NCI-H2227 treated with DMSO at 0.1 percent for 48 hours (cell line): ENCODE data around the gene CHRFAM7A.
"Not testable (repeated sequence)": the region's sequence is repeated elsewhere in the genome, so short reads cannot be mapped to it uniquely, and the experiment has no call there.

Experiments used
- DNase-seq: peaks from one replicate; lab custom pipeline; 2025; lab: John Stamatoyannopoulos, UW

CHRFAM7A gene

GRCh38 chr15:30392766-30393663 is at the start of gene CHRFAM7A:
Gene CHRFAM7A, minus strand, starts transcription at chr15:30393540. Its CDS starts 10,189 bp downstream, at chr15:30383351.
- not testable (repeated sequence) for DNase-seq

GRCh38 chr15:30438348-30438747 is 45.0 kb upstream of the CHRFAM7A start:
- DNase-seq: not testable (repeated sequence)

- DNase-seq: not testable (repeated sequence)
Measured at GRCh38 chr15:30435878-30436277, 42.5 kb upstream of the CHRFAM7A start.

- DNase-seq: not testable (repeated sequence)
Measured at GRCh38 chr15:30420723-30421122, 27.4 kb upstream of the CHRFAM7A start.

- not testable (repeated sequence) for DNase-seq
Measured at GRCh38 chr15:30414160-30414559, 20.8 kb upstream of the CHRFAM7A start, which contains the start of gene GOLGA8R. Gene GOLGA8R, minus strand, starts transcription at chr15:30414260. Its CDS starts 98 bp downstream, at chr15:30414162.

GRCh38 chr15:30407636-30408035 is 14.3 kb upstream of the CHRFAM7A start:
- DNase-seq: not testable (repeated sequence)

- not testable (repeated sequence) for DNase-seq
Measured at GRCh38 chr15:30398988-30399387, 5.6 kb upstream of the CHRFAM7A start.

GRCh38 chr15:30393664-30393991 is 288 bp upstream of the CHRFAM7A start:
- not testable (repeated sequence) for DNase-seq

- DNase-seq: not testable (repeated sequence)
Measured at GRCh38 chr15:30386318-30386887, 6.9 kb downstream of the CHRFAM7A start.

- not testable (repeated sequence) for DNase-seq
Measured at GRCh38 chr15:30377082-30377413, 16.3 kb downstream of the CHRFAM7A start.

- DNase-seq: not testable (repeated sequence)
Measured at GRCh38 chr15:30376375-30377081, 16.8 kb downstream of the CHRFAM7A start.

GRCh38 chr15:30375872-30376271 is 17.5 kb downstream of the CHRFAM7A start:
- DNase-seq: not testable (repeated sequence)

GRCh38 chr15:30374862-30375261 is 18.5 kb downstream of the CHRFAM7A start:
- DNase-seq: not testable (repeated sequence)

GRCh38 chr15:30368271-30368670 is 25.1 kb downstream of the CHRFAM7A start:
- DNase-seq: not testable (repeated sequence)

- not testable (repeated sequence) for DNase-seq
Measured at GRCh38 chr15:30367246-30367645, 26.1 kb downstream of the CHRFAM7A start.

GRCh38 chr15:30361404-30361803 is 31.9 kb downstream of the CHRFAM7A start:
- not testable (repeated sequence) for DNase-seq

- DNase-seq: not testable (repeated sequence)
Measured at GRCh38 chr15:30360990-30361389, 32.4 kb downstream of the CHRFAM7A start.

- DNase-seq: not testable (repeated sequence)
Measured at GRCh38 chr15:30355043-30355442, 38.3 kb downstream of the CHRFAM7A start.

- DNase-seq: not testable (repeated sequence)
Measured at GRCh38 chr15:30349803-30350202, 43.5 kb downstream of the CHRFAM7A start.

GRCh38 chr15:30336584-30336983 is 56.8 kb downstream of the CHRFAM7A start:
- not testable (repeated sequence) for DNase-seq

GRCh38 chr15:30334152-30334551 is 59.2 kb downstream of the CHRFAM7A start:
- DNase-seq: not testable (repeated sequence)

GRCh38 chr15:30326145-30326544 is 67.2 kb downstream of the CHRFAM7A start:
- DNase-seq: not testable (repeated sequence)
